Suppressor macrophage treated with lipopolysaccharide for 4 hours (primary cell): ENCODE measurements around the gene XPR1.
A peak's percentile ranks its signal among the peaks of the same experiment; 100 is the strongest.

Source experiments
- DNase-seq: peaks from one replicate; pipeline ENCODE4 v3.0.0-alpha.2; 2020

Gene XPR1

DNA sequence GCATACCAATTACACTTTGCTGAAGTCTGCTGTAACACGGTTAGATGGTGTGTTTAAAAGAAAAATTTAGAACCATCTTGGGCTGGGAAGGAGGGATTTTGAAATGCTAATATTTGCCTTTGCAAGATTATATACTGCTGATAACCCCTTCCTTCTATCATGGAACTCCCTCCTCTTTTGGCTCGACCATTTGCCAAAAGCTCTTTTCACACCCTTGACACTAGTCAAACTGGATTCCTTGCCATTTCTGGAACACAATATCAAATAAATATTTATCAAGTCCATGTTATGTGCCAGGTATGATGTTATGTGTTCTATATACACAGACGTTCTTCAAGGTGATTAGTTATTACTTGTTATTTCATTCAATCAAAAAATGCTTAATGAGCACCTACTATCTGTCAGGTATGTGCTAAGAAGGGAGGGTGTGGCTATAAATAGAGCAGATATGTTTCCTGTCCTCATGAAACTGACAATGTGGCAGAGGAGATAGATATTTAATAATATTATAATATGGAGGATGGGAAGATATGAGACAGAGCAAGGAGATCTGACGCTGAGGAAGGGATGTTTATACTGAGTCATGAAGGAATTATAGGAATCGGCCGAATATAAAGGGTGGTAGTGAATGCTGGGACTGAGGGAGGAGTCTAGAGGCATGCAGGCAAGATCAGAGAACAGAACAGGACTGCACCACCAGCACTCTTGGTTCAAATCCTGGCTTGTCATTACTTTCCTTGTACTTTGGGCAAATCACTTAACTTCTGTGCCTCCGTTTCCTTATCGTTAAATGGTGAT lies 16.1 kb upstream of the XPR1 start:
- no peak for DNase-seq

DNA sequence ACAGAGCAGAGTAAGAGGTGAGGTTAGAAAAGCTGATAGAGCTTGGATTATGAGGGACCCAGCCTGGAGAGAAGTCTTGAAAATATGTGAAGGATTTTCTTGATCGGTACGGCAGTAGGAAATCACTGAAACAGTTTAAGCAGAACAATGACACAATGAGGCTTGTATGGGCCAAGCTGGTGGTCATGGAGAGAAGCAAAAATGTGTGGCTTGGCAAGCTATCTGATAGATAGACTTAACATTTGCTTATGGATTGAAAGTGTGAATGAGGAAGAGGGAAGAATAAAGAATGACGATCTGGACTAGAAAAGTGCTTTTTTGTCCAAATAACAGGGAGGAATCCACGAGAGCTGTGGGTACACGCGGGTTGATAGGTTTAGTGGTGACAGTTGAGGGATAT lies 15.4 kb upstream of the XPR1 start:
- no peak for DNase-seq

DNA sequence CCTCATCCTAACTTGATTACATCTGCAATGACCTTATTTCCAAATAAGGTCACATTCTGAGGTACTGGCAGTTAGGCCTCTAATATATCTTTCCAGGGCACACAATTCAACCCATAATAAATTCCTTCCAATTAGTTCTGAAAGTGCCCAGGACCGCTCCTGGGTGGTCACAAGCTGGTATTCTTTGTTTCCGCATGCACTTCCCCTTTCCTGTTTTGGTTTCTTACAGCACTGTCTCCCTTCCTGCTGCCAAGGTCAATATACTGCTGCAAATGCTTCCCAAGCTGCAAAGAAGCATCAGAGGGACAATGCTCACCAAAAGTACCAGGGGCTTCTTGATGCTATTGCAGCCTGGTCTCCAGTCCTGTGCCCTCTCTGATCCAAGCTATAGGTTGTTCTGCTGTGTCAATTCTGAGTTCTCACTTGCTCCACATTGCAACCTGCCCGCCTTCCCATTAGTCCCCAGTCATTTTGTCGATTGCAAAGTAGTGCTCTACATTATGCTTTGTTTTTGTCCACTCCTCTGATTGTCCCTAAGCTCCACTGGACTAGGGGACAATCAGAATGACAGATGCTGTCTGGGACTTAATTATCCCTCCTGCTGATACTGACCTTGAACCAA lies 13.9 kb upstream of the XPR1 start:
- peak; percentile 25 for DNase-seq

- DNase-seq = no peak
Observed at GRCh38 chr1:180620581-180620980, 11.2 kb upstream of the XPR1 start.

GRCh38 chr1:180622658-180623508 lies 8.9 kb upstream of the XPR1 start:
- no peak for DNase-seq

DNA sequence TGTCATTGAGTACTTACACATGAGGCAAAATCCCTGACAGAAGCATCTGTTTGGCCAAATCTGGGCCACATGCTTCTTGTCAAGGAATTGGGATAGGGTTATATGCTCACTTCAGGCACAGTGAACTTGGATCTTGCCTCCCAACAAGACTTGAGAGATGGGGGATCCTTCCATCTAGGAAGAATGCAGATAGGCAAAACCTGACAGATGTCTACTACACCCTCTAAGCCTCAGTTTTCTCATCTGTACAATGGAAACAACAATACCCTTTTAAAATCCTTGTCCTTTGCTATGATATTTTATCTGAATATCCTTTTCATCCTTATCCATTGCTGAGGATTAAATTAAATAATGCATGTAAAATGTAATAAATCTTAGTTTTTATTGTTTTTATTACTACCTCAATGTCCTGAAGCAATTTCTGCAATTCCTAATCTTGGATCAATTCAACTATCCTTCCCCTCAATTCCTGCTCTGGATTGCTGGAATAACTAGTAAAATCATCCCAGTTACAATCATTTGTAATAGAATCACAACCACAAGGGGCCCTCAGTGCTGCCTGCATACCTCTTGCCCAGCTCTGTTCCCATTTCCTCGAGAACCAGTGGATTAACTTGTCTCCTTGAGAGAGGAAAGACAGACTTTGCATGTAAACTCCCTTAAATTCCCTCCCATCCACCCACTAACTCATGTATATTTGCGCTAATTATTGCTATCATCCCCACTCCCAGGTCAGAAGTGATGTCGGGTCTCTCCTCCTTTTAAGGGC lies 8.1 kb upstream of the XPR1 start:
- no peak for DNase-seq

GRCh38 chr1:180626711-180627110 lies 5.1 kb upstream of the XPR1 start:
- no peak for DNase-seq

GRCh38 chr1:180627411-180627810 lies 4.4 kb upstream of the XPR1 start:
- no peak for DNase-seq

- DNase-seq = no peak
Observed at GRCh38 chr1:180628646-180629045, 3.2 kb upstream of the XPR1 start.

DNA sequence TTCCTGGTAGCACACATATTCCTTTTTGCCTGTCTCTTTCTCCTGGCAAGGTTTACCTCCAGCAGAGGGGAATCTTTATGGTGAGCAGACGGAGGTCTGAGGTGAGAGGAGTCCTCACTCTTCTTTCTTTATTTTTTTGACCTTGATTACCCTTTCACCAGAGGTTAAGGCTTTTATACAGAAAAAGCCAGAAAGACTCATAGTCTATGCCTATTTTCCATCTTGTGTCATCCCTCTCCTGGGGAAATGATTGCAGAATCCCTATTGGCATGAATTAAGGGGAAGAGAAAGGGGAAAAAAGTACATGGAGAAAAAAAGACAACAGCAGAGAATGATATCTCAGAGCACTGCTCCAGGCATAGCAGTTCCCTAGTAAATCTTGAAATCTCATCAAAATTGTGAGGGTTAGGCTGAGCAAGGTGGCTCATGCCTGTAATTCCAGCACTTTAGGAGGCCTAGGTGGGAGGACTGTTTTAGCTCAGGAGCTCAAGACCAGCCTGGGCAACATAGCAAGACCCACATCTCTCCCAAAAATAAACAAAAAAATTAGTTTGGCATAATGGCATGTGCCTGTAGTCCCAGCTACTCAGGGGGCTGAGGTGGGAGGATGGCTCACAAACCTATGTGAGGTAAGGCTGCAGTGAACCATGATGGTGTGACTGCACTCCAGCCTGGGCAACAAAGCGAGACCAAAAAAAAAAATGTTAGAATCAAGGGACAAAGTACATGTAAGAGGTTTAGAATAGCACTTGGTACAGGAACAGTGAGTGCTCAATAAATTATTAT lies 1.2 kb upstream of the XPR1 start:
- no peak for DNase-seq

DNA sequence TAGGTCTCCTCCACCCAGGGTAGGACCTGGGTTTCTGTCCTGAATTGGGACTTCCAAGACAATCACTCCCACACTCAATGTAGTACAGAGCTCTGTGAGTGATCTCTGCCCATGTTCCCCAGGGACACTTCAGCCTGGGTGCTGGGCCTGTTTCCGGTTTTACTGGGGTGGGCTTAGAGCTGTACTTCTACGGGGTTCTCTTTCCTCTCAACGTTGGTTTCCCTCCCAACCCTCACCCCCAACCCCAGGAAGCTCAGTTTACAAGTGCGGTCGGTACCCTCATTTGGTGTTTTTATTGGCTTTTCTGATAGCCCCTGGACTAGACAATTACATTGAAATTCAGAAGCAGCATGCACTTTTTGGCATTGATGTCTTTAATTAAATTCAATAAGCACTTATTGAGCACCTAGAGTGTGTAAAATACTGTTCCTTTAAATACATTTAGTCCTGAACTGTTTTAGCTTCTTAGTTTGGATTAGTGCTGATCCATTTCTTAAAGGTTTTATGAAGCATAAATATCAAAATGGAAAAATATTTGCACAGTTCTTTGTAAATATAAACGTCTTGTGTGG lies 542 bp upstream of the XPR1 start:
- no peak for DNase-seq

- peak; percentile 59 for DNase-seq
Observed at GRCh38 chr1:180632326-180633056, 669 bp downstream of the XPR1 start.

DNA sequence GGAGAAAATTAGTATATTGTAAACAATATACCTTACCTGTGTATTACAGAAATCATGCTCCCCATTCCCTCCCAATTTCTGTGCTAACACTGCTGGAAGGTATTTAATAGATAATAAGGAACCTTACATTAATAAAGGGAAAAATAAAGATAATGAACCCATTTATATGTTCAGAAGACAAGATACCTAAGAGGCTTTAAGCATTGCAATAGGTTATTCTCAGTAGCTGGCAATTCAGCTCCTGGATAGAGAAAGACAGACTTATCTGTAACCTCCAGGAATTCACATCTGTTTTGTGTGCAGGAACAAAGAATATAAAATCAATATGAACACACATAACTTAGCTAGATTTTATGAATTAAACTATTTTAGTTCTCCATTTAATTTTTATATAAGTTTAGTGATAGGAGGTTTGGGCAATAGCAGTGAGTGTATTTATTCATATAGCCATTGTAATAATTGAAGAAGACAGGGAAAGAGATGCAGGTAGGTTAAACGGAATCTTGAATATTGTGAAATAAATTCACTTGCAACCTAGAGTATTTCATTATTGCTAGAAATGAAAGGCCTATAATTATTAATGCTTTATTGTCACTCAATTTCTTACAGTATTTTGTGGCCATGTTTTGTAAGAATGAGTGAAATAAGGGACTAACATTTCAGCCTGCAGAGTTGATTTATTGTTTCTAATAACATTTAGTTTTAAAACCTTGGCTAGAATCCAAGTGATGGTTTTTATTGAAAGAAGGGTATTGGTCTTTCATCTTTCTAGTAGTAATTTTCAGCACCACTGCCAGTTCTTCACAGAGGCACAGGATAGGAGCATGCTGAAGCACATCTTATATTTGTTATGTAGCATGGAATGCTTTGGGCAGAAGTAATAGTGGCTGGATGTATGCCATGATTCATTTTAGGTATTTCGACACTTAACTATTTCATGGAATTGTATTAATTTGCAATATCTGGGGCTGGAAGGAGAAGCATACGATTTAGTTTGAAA lies 1.5 kb downstream of the XPR1 start:
- DNase-seq = no peak

- no peak for DNase-seq
Observed at GRCh38 chr1:180636138-180636537, 4.3 kb downstream of the XPR1 start.

DNA sequence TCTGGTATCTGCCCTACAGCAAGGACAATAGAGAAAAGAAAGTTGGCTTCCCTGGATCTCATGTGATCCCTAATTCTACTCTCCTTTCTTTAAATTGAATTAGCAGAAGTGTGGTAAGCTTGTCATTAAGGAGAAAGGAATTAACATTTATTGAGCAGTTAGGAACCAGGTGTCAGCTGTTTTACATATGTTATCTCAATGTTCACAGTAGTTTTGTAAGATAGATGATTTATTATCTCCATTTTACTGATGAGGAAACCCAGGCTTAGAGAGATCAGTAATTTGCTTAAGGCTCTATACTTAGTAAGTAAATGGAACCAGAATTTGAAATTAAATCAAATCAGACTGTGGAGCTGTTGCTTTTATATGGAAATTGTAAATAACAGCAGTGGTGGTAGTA lies 8.0 kb downstream of the XPR1 start:
- no peak for DNase-seq

GRCh38 chr1:180640531-180640949 lies 8.7 kb downstream of the XPR1 start:
- no peak for DNase-seq

GRCh38 chr1:180641662-180642061 lies 9.8 kb downstream of the XPR1 start:
- no peak for DNase-seq

- DNase-seq = no peak
Observed at GRCh38 chr1:180642781-180643180, 11.0 kb downstream of the XPR1 start.

DNA sequence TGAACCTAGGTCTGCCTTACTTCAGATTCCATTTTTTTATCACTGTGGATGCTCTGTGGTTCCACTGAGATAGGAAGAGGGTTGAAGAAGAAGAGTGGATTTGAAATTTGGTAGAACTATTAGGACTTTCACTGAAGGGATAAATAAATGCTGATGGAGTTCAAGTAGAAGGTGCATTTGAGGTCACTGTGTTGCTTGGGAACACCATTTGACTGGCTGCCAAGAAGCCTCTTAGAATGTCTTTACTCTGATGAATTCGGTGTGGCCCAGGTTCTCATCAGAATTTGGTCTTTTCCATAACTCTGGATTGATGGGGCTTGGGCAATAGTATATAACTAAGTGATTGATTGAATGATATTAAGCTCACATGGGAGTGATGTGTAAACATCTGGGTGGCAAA lies 11.9 kb downstream of the XPR1 start:
- no peak for DNase-seq
